Hepatocyte (in vitro differentiated cells): ENCODE results near the gene C6orf141. TPM values are rescaled to one million over a fixed set of nuclear protein-coding genes. Genes with fewer than 3 reads are reported as not detected.

Experiments used
- DNase-seq: peaks from one replicate; pipeline ENCODE4 v3.0.0-alpha.2; 2016; ENCODE audit warnings: low spot score
- H2AFZ ChIP-seq: fragments of 200-600 bp; sonication (generic); 2 replicates; pipeline ENCODE4 v1.6.0; 2016; ENCODE audit warnings: antibody characterized with exemption, mild to moderate bottlenecking
- H3K27ac ChIP-seq: fragments of 200-600 bp; sonication (generic); 2 replicates; pipeline ENCODE4 v1.5.1; 2016; ENCODE audit warnings: mild to moderate bottlenecking
- H3K27me3 ChIP-seq: fragments of 200-600 bp; sonication (generic); 2 replicates; pipeline ENCODE4 v1.6.1; 2016
- H3K36me3 ChIP-seq: fragments of 200-600 bp; sonication (generic); replicated peaks from 2 replicates; pipeline ENCODE4 v1.5.1; 2016; ENCODE audit warnings: low read depth; ENCODE audit not compliant: insufficient read depth
- H3K4me1 ChIP-seq: fragments of 200-600 bp; sonication (generic); 2 replicates; pipeline ENCODE4 v1.5.1; 2016; ENCODE audit warnings: mild to moderate bottlenecking, moderate library complexity; ENCODE audit not compliant: insufficient read depth
- H3K4me2 ChIP-seq: fragments of 200-600 bp; sonication (generic); 2 replicates; pipeline ENCODE4 v1.6.0; 2016
- H3K4me3 ChIP-seq: fragments of 200-600 bp; sonication (generic); 2 replicates; pipeline ENCODE4 v1.5.1; 2016; ENCODE audit warnings: mild to moderate bottlenecking
- H3K79me2 ChIP-seq: fragments of 200-600 bp; sonication (generic); 2 replicates; pipeline ENCODE4 v1.6.0; 2017; ENCODE audit warnings: mild to moderate bottlenecking
- H3K9me2 ChIP-seq: fragments of 200-600 bp; sonication (generic); replicated peaks from 2 replicates; pipeline ENCODE4 v1.6.0; 2017; ENCODE audit warnings: mild to moderate bottlenecking; ENCODE audit not compliant: insufficient read depth
- H3K9me3 ChIP-seq: fragments of 200-600 bp; sonication (generic); 2 replicates; pipeline ENCODE4 v1.5.1; 2016; ENCODE audit warnings: low read depth, mild to moderate bottlenecking
- H4K20me1 ChIP-seq: fragments of 200-600 bp; sonication (generic); 2 replicates; pipeline ENCODE4 v1.6.0; 2016; ENCODE audit warnings: mild to moderate bottlenecking; ENCODE audit not compliant: insufficient read depth, poor library complexity, severe bottlenecking
- CTCF ChIP-seq: fragments of 200-600 bp; sonication (generic); IDR thresholded peaks from 2 replicates; pipeline ENCODE4 v1.5.1; 2016; ENCODE audit warnings: antibody characterized with exemption, mild to moderate bottlenecking; ENCODE audit not compliant: poor library complexity
- EZH2 ChIP-seq: fragments of 200-600 bp; sonication (generic); IDR thresholded peaks from 2 replicates; pipeline ENCODE4 v1.6.1; 2016; ENCODE audit warnings: antibody characterized with exemption, mild to moderate bottlenecking, borderline replicate concordance
- EZH2phosphoT487 ChIP-seq: fragments of 200-600 bp; sonication (generic); IDR thresholded peaks from one replicate; pipeline ENCODE4 v1.6.1; 2018; ENCODE audit warnings: antibody characterized with exemption, mild to moderate bottlenecking, low read depth, moderate library complexity; ENCODE audit not compliant: unreplicated experiment, severe bottlenecking
- WGBS: methylation state at CpG from one replicate; pipeline ENCODE4 v1.1.6; 2016; ENCODE audit warnings: low lambda C conversion rate; ENCODE audit errors: missing lambda C conversion rate; 5-methylcytosine and 5-hydroxymethylcytosine counted together
- polyA plus RNA-seq: library from polyadenylated mRNA; unstranded; fragments of >200 nt; fragmentation: Nextera tagmentation; extraction: Ambion mirVana; gene quantifications from 2 replicates; pipeline ENCODE4 v1.2.1, GENCODE V29; 2016
- total RNA-seq: library from RNA; depleted of rRNA; stranded (reverse); fragments of >200 nt; gene quantifications from 2 replicates; pipeline ENCODE4 v1.2.3, GENCODE V29; 2014

Gene C6orf141
- 1.7 and 2.9 TPM in 2 replicates for total RNA-seq
- 4.2 and 4.5 TPM in 2 replicates for polyA plus RNA-seq

- H3K9me2 ChIP-seq = no peaks in the 10 kb centered on the region
Observed at GRCh38 chr6:49550492-49551077, at the start of gene C6orf141. C6orf141 (plus strand) TSS chr6:49550668; CDS start chr6:49550793, 125 bp downstream.

GRCh38 chr6:49504666-49505065, 45.8 kb upstream of the C6orf141 start:
- H3K27ac ChIP-seq = no peak overlapping the region
- peaks cover 5% of the 10 kb centered on the region for H3K4me1 ChIP-seq
- H3K79me2 ChIP-seq = no peaks in the 10 kb centered on the region
- H3K9me2 ChIP-seq = no peaks in the 10 kb centered on the region
- H3K36me3 ChIP-seq = no peaks in the 10 kb centered on the region
- no peak overlapping the region for H3K4me3 ChIP-seq
- H3K9me3 ChIP-seq = no peaks in the 10 kb centered on the region
- no peaks in the 10 kb centered on the region for H4K20me1 ChIP-seq
- WGBS = 84% methylated on average over 5 of the region's 5 CpGs
- no peak overlapping the region for H3K4me2 ChIP-seq
- H2AFZ ChIP-seq = no peak overlapping the region
- H3K27me3 ChIP-seq = no peaks in the 10 kb centered on the region
- no peak for TF ChIP-seq EZH2phosphoT487
- TF ChIP-seq CTCF = no peak
- TF ChIP-seq EZH2 = no peak
- no peak for DNase-seq

More at GRCh38 chr6:49550492-49551077, at the start of gene C6orf141:
- WGBS = 1% methylated on average over 42 of the region's 42 CpGs
- Histone ChIP-seq H3K27ac (peak within 1 kb of the TSS; percentile 26), H3K36me3 (no peaks in the 10 kb centered on the region), H4K20me1 (no peaks in the 10 kb centered on the region), H3K4me2 (peak within 1 kb of the TSS; percentile 98), H3K4me3 (peak within 1 kb of the TSS; percentile 60), H3K27me3 (peaks cover 3% of the 10 kb centered on the region), H3K79me2 (no peaks in the 10 kb centered on the region), H3K9me3 (no peaks in the 10 kb centered on the region), H3K4me1 (peaks cover 3% of the 10 kb centered on the region), H2AFZ (peak within 1 kb of the TSS; percentile 79)
- TF ChIP-seq EZH2phosphoT487 = no peak
- TF ChIP-seq CTCF = no peak
- no peak for TF ChIP-seq EZH2
- peak; percentile 64 for DNase-seq

GRCh38 chr6:49506569-49507111, 43.8 kb upstream of the C6orf141 start:
- Histone ChIP-seq H3K9me3 (no peaks in the 10 kb centered on the region), H2AFZ (peak overlapping the region; percentile 5), H3K36me3 (no peaks in the 10 kb centered on the region), H3K9me2 (no peaks in the 10 kb centered on the region), H3K27ac (peak overlapping the region; percentile 48), H4K20me1 (no peaks in the 10 kb centered on the region), H3K4me1 (peaks cover 5% of the 10 kb centered on the region), H3K27me3 (no peaks in the 10 kb centered on the region), H3K4me3 (peak overlapping the region; percentile 17), H3K4me2 (peak overlapping the region; percentile 66), H3K79me2 (no peaks in the 10 kb centered on the region)
- DNase-seq = peak; percentile 24
- 51% methylated on average over 5 of the region's 5 CpGs for WGBS
- TF ChIP-seq EZH2 (no peak), CTCF (no peak), EZH2phosphoT487 (no peak)
